Right renal cortex interstitium (tissue), 3 donors: ENCODE data around the gene ESCO1. TPM values are rescaled to one million over a fixed set of nuclear protein-coding genes. Genes with fewer than 3 reads are reported as not detected.
"Not testable (repeated sequence)": the region's sequence is repeated elsewhere in the genome, so short reads cannot be mapped to it uniquely, and the experiment has no call there.

Experiments
- DNase-seq, 3 donors: peaks; one replicate each; pipeline ENCODE4 v3.0.0-alpha.2; 2013; ENCODE audit warnings: low read depth in 3 of 3, low spot score in 2 of 3
- polyA plus RNA-seq, 3 donors: library from polyadenylated mRNA; unstranded; fragments of 120-200 nt; gene quantifications; one replicate each; pipeline ENCODE4 v1.2.1, GENCODE V29; 2013; ENCODE audit not compliant: insufficient read length in 3 of 3

Gene ESCO1
- polyA plus RNA-seq, 3 donors: 28.3 to 33.3 (median 30.3) TPM

DNA sequence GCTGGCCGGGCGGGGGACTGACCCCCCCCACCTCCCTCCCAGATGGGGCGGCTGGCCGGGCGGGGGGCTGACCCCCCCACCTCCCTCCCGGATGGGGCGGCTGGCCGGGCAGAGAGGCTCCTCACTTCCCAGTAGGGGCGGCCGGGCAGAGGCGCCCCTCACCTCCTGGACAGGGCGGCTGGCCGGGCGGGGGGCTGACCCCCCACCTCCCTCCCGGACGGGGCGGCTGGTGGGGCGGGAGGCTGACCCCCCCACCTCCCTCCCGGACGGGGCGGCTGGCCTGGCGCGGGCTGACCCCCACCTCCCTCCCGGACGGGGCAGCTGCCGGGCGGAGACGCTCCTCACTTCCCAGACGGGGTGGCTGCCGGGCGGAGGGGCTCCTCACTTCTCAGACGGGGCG lies 8.1 kb downstream of the ESCO1 start:
- not testable (repeated sequence) for DNase-seq

DNA sequence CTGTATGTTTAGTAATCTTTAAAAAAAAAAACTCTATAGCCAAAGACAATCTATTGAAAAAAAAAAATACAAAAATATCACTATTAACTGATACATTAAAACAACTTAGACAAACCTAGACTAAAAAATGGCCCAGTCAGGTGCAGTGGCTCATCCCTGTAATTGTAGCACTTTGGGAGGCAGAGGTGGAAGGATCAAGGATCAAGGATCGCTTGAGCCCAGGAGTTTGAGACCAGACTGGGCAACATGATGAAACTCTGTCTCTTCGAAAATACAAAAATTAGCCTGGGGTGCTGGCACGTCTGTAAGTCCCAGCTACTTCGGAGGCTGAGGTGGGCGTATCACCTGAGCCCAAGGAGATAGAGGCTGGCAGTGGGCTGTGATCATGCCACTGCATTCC lies 16.1 kb downstream of the ESCO1 start:
- no peak for DNase-seq

DNA sequence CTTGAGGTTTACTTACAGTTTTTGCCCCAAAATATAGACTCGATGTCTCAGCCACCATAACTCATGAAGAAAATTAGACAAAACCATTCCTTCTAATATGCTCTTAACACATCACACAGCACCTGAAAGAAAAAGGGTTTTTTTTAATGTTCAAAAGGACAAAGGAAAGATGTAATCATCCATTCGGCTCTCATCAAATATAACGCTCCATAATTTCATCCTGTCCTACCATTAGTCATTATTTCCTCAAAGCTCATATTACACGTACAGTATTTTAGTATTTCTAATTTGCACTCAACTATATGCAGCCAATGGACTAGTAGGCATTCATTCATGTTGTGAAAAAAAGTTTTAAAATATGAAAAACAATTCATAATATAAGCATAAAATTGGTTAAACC lies 24.8 kb downstream of the ESCO1 start:
- DNase-seq: no peak

DNA sequence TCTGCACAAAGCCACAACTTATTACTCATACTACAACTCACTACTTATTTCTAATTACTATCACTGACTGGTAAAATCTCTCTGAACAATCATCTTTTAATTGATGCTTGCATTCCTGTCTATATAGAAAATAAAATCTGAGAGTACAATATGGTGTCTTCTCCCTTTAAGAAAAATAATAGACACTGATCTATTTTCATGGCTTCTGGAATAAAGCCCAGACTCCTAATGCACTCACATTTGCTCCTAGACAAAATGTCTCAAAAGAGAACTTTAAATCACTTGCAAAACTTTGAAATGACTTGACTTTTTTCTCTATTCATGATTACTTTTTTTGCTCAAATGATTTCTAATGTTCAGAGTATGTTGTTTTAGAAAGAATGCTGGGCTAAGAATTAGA lies 28.7 kb downstream of the ESCO1 start:
- DNase-seq: no peak

- no peak for DNase-seq
Observed at GRCh38 chr18:21559195-21559594, 41.3 kb downstream of the ESCO1 start.

- no peak for DNase-seq
Observed at GRCh38 chr18:21557607-21558253, 42.8 kb downstream of the ESCO1 start.

- no peak for DNase-seq
Observed at GRCh38 chr18:21550510-21550970, 50.0 kb downstream of the ESCO1 start.

GRCh38 chr18:21548647-21549046 lies 51.9 kb downstream of the ESCO1 start:
- DNase-seq: no peak

- DNase-seq: no peak
Observed at GRCh38 chr18:21546423-21546822, 54.1 kb downstream of the ESCO1 start.

DNA sequence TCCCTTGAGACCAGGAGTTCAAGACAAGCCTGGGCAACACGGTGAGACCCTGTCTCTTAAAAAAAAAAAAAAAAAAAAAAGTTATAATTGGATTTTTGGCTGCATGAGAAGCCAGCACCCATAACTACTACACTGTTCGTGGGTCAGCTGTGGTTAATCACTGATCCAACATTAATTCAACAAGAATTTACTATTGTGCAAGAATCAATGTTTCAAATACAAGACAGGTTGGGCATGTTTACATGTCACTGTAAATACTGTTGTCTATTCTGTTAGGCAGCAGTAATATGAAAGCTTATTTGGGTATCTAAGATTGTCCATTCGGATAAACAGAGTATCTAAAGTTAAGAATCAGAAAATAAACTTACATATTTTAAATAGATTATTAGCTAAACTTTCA lies 62.3 kb downstream of the ESCO1 start:
- no peak for DNase-seq

DNA sequence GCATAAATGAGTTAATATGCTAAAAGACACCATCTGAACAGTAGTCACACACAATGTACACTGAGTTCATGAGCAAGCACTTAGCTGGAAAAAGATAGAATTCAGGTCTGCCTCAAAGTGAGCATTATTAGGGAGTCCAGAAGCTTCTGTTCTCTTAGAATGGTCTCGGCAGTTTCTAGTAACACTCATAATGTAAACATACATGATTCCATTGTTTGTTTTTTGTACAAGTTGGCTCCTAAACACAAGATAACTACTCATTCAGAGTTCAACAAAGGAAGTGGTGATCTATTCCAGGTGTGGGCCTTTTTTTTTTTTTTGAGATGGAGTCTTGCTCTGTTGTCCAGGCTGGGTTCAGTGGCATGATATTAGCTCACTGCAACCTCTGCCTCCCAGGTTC lies 66.2 kb downstream of the ESCO1 start:
- DNase-seq: no peak

DNA sequence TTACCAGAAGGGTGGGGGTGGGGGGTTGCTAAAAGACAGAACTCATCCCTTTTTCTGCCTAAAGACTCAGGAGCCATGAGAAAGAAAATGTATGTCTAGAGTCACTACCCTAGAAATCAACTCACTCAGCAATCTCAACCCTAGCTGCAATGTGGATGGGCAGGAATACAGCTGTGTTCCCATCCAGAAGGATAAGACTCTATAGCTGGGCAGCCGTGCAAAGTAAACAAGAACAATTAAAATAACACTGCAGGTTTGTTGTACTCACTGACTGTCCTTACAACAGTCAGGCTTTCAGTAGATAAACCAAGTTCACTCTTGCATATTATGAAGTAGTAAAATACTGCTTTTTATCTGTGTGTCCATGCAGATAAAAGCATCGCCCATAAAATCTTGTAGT lies 74.0 kb downstream of the ESCO1 start:
- DNase-seq: no peak

GRCh38 chr18:21525916-21526315 lies 74.6 kb downstream of the ESCO1 start:
- no peak for DNase-seq

- no peak for DNase-seq
Observed at GRCh38 chr18:21522530-21522929, 78.0 kb downstream of the ESCO1 start.

DNA sequence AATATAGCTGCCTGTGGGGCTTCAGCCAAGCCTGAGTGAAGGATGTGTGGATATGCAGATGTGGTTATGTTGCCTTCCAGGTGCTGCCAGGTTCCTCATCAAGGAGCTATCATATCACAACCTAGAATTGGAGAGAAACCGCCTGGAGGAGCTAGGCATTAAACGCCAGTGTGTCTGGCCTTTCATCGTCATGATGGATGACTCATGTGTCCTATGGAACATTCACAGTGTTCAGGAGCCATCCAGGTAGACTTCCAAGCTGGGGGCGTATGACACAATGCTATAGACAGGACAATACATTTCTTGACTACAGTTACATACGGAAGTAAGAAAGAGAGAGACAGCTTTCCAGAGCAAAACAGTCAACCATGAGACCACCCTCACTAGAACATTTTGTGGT lies 86.8 kb downstream of the ESCO1 start:
- no peak for DNase-seq

DNA sequence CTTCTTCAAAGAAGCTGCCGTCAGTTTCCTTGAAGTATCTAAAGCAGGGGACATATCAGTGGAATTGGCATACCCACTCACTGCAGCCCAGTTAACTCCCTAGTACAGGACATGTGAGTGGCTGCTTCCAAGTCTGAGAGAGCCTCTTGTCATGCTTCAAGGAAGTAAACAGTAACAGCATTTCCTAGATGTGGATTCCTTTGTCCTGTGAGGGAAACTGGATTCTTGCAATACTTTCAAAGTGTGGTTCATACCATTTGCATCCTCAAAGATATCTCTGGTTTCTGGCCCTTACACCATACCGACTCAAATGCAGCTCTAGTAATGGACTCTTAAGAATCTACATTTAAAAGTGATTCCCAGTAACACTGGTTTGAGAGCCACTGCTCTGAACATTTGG lies 87.2 kb downstream of the ESCO1 start:
- no peak for DNase-seq

DNA sequence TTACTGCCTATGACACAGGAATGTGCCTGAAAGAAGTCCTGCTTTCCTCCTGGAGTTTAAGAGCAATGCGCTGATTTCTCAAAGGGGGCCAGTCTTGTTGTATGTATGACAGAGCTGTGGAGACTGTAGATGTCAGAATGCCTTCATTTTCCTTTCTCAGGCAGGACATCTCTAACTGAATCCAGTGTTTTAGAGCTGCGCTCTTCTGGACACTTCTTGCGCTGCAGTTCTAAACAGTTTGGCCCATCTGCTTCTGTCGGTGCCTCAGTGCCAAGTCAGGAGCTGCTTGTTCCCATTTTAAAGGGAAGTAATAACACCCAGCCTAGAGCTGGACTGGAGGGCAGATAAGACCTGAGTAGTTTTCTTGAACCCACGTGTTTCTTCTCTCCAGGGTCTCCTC lies 91.4 kb downstream of the ESCO1 start:
- no peak for DNase-seq

DNA sequence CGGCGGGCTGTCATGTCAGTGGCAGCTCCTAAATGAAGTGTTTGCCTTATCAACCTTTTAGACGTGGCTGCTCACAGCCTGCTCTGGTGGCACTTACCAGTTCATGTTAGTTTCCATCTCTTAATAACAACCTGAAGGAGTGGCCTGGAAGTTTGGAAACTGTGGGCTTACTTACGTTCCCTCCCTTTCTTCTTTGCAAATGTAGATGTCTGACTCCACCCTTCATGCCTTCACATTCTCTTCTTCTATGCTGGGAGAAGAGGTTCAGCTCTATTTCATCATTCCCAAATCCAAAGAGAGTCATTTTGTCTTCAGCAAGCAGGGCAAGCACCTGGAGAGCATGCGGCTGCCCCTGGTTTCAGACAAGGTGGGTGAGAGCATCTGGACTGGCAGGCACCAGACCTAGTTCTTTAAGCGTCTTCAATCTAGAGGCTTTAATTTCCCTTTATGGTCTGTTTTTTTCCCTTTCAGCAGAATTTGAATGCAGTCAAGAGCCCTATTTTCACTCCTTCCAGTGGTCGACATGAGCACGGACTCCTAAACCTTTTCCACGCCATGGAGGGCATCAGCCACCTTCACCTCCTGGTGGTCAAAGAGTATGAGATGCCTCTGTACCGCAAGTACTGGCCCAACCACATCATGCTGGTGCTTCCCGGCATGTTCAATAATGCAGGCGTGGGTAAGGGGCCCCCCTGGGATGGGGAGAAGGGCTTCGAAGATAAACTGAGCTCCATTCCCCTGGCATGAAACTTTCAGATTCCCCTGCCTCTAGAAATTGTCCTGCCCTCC lies 92.4 kb downstream of the ESCO1 start:
- no peak for DNase-seq

- no peak for DNase-seq
Observed at GRCh38 chr18:21502661-21503060, 97.8 kb downstream of the ESCO1 start.

- no peak for DNase-seq
Observed at GRCh38 chr18:21499997-21500396, 100.5 kb downstream of the ESCO1 start.

DNA sequence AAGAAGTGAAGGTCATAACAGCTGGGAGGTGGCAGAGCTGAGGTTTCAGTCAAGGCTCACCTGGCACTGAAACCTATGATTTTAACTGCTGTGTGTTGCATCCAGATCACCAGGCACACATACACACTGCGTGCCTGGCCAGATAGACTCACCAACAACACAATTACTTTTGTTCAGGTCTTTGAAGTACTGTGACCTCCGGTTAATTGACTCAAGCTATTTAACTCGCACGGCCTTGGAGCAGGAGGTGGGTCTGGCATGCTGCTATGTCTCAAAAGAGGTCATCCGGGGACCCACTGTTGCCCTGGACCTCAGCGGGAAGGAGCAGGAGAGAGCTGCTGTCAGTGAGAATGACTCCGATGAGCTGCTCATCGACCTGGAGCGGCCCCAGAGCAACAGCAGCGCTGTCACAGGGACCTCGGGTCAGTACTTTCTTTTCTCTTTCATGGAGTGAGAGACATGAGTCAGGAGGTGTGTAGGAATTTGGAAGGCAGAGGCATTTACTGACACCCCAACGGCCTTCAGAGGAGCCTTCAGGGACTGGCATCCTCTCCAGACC lies 104.1 kb downstream of the ESCO1 start:
- DNase-seq: no peak

DNA sequence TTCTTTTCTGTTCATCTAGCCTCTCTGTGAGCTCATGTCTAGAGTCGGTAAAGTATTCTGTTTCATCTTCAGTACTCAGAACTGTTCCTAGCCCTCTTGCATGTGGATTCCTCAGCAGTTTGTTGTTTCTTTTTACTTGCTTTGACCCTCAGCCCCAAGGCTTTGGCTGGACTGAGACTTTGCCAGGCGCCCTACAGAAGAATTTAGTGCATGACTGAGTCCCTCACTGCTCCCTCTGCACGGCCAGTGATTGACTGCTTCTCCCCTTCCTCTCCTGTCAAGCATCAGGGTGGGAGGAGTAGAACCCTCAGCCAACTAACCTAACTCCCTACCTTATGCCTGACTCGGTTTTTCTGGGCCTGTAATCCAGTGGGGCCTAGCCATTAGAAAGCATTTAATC lies 109.8 kb downstream of the ESCO1 start:
- DNase-seq: no peak
